Neural progenitor cell (in vitro differentiated cells): ENCODE measurements around the gene ABCA3.

Source experiments
- CTCF ChIP-seq: fragments of 200-600 bp; sonication (generic); IDR thresholded peaks from 2 replicates; pipeline ENCODE4 v1.5.1; 2017; ENCODE audit warnings: antibody characterized with exemption, mild to moderate bottlenecking
- EZH2 ChIP-seq: fragments of 200-600 bp; sonication (generic); IDR thresholded peaks from 2 replicates; pipeline ENCODE4 v1.6.1; 2017; ENCODE audit warnings: antibody characterized with exemption, mild to moderate bottlenecking, moderate library complexity
- EZH2phosphoT487 ChIP-seq: fragments of 200-600 bp; sonication (generic); IDR thresholded peaks from 2 replicates; pipeline ENCODE4 v1.6.1; 2017; ENCODE audit warnings: antibody characterized with exemption

- TF ChIP-seq CTCF: no peak
- no peak for TF ChIP-seq EZH2
- no peak for TF ChIP-seq EZH2phosphoT487
These were observed 2.9 kb downstream of the ABCA3 start for GRCh38 chr16:2337431-2338296.
